SU-DHL-6 (cell line): Measurements from ENCODE around the gene HMGA1.

Source experiments
- H2AFZ ChIP-seq: fragments of 200-600 bp; sonication (generic); 2 replicates; pipeline ENCODE4 v1.6.1; 2014; ENCODE audit warnings: low read depth, mild to moderate bottlenecking, moderate library complexity, mixed read lengths, antibody characterized with exemption, low read length; ENCODE audit not compliant: severe bottlenecking
- H3F3A ChIP-seq: fragments of 200-600 bp; shearing (Covaris generic); 2 replicates; pipeline ENCODE4 v1.6.0; 2016; ENCODE audit warnings: antibody characterized with exemption, mild to moderate bottlenecking; ENCODE audit not compliant: insufficient read depth
- H3K27ac ChIP-seq: fragments of 200-600 bp; sonication (generic); 2 replicates; pipeline ENCODE4 v1.5.1; 2016; ENCODE audit warnings: low read depth, mild to moderate bottlenecking, low read length, moderate library complexity, mixed read lengths
- H3K27me3 ChIP-seq: fragments of 200-600 bp; sonication (generic), shearing (Covaris generic); 2 replicates; pipeline ENCODE4 v1.6.0; 2014; ENCODE audit warnings: mild to moderate bottlenecking, low read length
- H3K36me3 ChIP-seq: fragments of 200-600 bp; sonication (generic); 2 replicates; pipeline ENCODE4 v1.6.1; 2014; ENCODE audit warnings: mild to moderate bottlenecking, low read length, mixed read lengths
- H3K4me2 ChIP-seq: fragments of 300-600, 200-600 bp; shearing (Covaris generic), sonication (generic); 2 replicates; pipeline ENCODE4 v1.6.0; 2014; ENCODE audit warnings: low read length, low read depth, mild to moderate bottlenecking; ENCODE audit not compliant: poor library complexity, severe bottlenecking
- H3K4me3 ChIP-seq: fragments of 200-600 bp; sonication (generic); 2 replicates; pipeline ENCODE4 v1.5.1; 2014; ENCODE audit warnings: antibody characterized with exemption, low read length, mild to moderate bottlenecking, mixed read lengths; ENCODE audit not compliant: insufficient read depth, poor library complexity, severe bottlenecking
- H3K79me2 ChIP-seq: fragments of 200-600 bp; sonication (generic); 2 replicates; pipeline ENCODE4 v1.6.1; 2014; ENCODE audit warnings: mild to moderate bottlenecking, low read length, moderate library complexity; ENCODE audit not compliant: insufficient read depth
- H3K9ac ChIP-seq: fragments of 200-600 bp; sonication (generic); 2 replicates; pipeline ENCODE4 v1.7.0; 2014; ENCODE audit warnings: mild to moderate bottlenecking, low read length
- H3K9me2 ChIP-seq: fragments of 200-600 bp; sonication (generic); replicated peaks from 2 replicates; pipeline ENCODE4 v1.6.1; 2014; ENCODE audit warnings: low read length; ENCODE audit not compliant: insufficient read depth
- H3K9me3 ChIP-seq: fragments of 200-600 bp; sonication (generic); 2 replicates; pipeline ENCODE4 v1.6.1; 2014; ENCODE audit warnings: low read length, mixed read lengths; ENCODE audit not compliant: insufficient read depth
- H4K20me1 ChIP-seq: fragments of 200-600 bp; sonication (generic); 2 replicates; pipeline ENCODE4 v1.6.1; 2014; ENCODE audit warnings: low read depth, mild to moderate bottlenecking, antibody characterized with exemption, low read length, moderate library complexity, mixed read lengths
- EZH2phosphoT487 ChIP-seq: fragments of 200-600 bp; sonication (generic), shearing (Covaris generic); conservative IDR thresholded peaks from 2 replicates; pipeline ENCODE4 v1.6.1; 2018; ENCODE audit warnings: mild to moderate bottlenecking, antibody characterized with exemption, low read length, moderate library complexity, mixed read lengths
- TF ChIP-seq, protein P1 (sequence below): fragments of 200-600 bp; sonication (generic); IDR thresholded peaks from one replicate; pipeline ENCODE4 v1.5.1; 2017; ENCODE audit warnings: antibody characterized with exemption, mild to moderate bottlenecking, low read length, moderate library complexity; ENCODE audit not compliant: insufficient read depth, poor library complexity, severe bottlenecking

The HMGA1 gene

GRCh38 chr6:34202329-34203201 is 34.1 kb upstream of the HMGA1 start:
- Histone ChIP-seq H3K36me3 (no peaks in the 10 kb centered on the region), H2AFZ (no peak overlapping the region), H3K4me2 (no peak overlapping the region)

GRCh38 chr6:34204693-34205092 is 32.0 kb upstream of the HMGA1 start:
- TF ChIP-seq EZH2phosphoT487 = no peak
- TF ChIP-seq, protein P1, sequence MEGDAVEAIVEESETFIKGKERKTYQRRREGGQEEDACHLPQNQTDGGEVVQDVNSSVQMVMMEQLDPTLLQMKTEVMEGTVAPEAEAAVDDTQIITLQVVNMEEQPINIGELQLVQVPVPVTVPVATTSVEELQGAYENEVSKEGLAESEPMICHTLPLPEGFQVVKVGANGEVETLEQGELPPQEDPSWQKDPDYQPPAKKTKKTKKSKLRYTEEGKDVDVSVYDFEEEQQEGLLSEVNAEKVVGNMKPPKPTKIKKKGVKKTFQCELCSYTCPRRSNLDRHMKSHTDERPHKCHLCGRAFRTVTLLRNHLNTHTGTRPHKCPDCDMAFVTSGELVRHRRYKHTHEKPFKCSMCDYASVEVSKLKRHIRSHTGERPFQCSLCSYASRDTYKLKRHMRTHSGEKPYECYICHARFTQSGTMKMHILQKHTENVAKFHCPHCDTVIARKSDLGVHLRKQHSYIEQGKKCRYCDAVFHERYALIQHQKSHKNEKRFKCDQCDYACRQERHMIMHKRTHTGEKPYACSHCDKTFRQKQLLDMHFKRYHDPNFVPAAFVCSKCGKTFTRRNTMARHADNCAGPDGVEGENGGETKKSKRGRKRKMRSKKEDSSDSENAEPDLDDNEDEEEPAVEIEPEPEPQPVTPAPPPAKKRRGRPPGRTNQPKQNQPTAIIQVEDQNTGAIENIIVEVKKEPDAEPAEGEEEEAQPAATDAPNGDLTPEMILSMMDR = no peak
- no peaks in the 10 kb centered on the region for H3K79me2 ChIP-seq
- H3F3A ChIP-seq = no peaks in the 10 kb centered on the region
- no peaks in the 10 kb centered on the region for H3K36me3 ChIP-seq
- H2AFZ ChIP-seq = no peak overlapping the region
- no peaks in the 10 kb centered on the region for H3K9me2 ChIP-seq
- no peaks in the 10 kb centered on the region for H3K27me3 ChIP-seq
- peaks cover 12% of the 10 kb centered on the region; the same call in 1 of the 2 replicates for H3K9me3 ChIP-seq
- H3K27ac ChIP-seq = no peak overlapping the region
- H3K4me3 ChIP-seq = no peak overlapping the region
- H3K9ac ChIP-seq = no peak overlapping the region
- H4K20me1 ChIP-seq = no peaks in the 10 kb centered on the region
- H3K4me2 ChIP-seq = no peak overlapping the region

More at GRCh38 chr6:34202329-34203201, 34.1 kb upstream of the HMGA1 start:
- no peak overlapping the region for H3K4me3 ChIP-seq
- no peaks in the 10 kb centered on the region for H3K79me2 ChIP-seq
- H3K9me3 ChIP-seq = peaks cover 12% of the 10 kb centered on the region; the same call in 1 of the 2 replicates
- TF ChIP-seq, protein P1 = no peak
- no peak for TF ChIP-seq EZH2phosphoT487
- no peaks in the 10 kb centered on the region for H4K20me1 ChIP-seq
- no peak overlapping the region for H3K9ac ChIP-seq
- no peak overlapping the region for H3K27ac ChIP-seq
- H3K9me2 ChIP-seq = no peaks in the 10 kb centered on the region
- peaks cover 9% of the 10 kb centered on the region; the same call in 1 of the 2 replicates for H3F3A ChIP-seq
- H3K27me3 ChIP-seq = no peaks in the 10 kb centered on the region

- Histone ChIP-seq H3K27me3 (no peaks in the 10 kb centered on the region), H3K27ac (no peak overlapping the region), H2AFZ (no peak overlapping the region), H3K4me2 (no peak overlapping the region), H4K20me1 (no peaks in the 10 kb centered on the region), H3K9ac (no peak overlapping the region), H3K36me3 (no peaks in the 10 kb centered on the region), H3K79me2 (no peaks in the 10 kb centered on the region), H3K9me2 (no peaks in the 10 kb centered on the region), H3K9me3 (peaks cover 12% of the 10 kb centered on the region; the same call in 1 of the 2 replicates), H3K4me3 (no peak overlapping the region), H3F3A (no peaks in the 10 kb centered on the region)
- no peak for TF ChIP-seq EZH2phosphoT487
These were observed 31.2 kb upstream of the HMGA1 start for GRCh38 chr6:34205466-34205865.

- no peaks in the 10 kb centered on the region for H3K27me3 ChIP-seq
- no peaks in the 10 kb centered on the region for H3K36me3 ChIP-seq
- H3K4me2 ChIP-seq = no peak overlapping the region
- no peak overlapping the region for H3K4me3 ChIP-seq
- no peak overlapping the region for H3K9ac ChIP-seq
- no peak for TF ChIP-seq EZH2phosphoT487
- TF ChIP-seq, protein P1 = no peak
- H3K79me2 ChIP-seq = no peaks in the 10 kb centered on the region
- H4K20me1 ChIP-seq = no peaks in the 10 kb centered on the region
- H3K9me3 ChIP-seq = peaks cover 12% of the 10 kb centered on the region; the same call in 1 of the 2 replicates
- H3K27ac ChIP-seq = no peak overlapping the region
- no peaks in the 10 kb centered on the region for H3K9me2 ChIP-seq
- H2AFZ ChIP-seq = no peak overlapping the region
- H3F3A ChIP-seq = no peaks in the 10 kb centered on the region
These were observed 30.8 kb upstream of the HMGA1 start for GRCh38 chr6:34205916-34206315.
